UCSD-AML1 (cell line): Measurements from ENCODE around the gene WIZ.
"Not testable (repeated sequence)": the region's sequence is repeated elsewhere in the genome, so short reads cannot be mapped to it uniquely, and the experiment has no call there.

ENCODE experiments used
- DNase-seq: peaks from one replicate; lab custom pipeline; 2025; ENCODE audit not compliant: unreplicated experiment; lab: John Stamatoyannopoulos, UW

WIZ gene, protein sequence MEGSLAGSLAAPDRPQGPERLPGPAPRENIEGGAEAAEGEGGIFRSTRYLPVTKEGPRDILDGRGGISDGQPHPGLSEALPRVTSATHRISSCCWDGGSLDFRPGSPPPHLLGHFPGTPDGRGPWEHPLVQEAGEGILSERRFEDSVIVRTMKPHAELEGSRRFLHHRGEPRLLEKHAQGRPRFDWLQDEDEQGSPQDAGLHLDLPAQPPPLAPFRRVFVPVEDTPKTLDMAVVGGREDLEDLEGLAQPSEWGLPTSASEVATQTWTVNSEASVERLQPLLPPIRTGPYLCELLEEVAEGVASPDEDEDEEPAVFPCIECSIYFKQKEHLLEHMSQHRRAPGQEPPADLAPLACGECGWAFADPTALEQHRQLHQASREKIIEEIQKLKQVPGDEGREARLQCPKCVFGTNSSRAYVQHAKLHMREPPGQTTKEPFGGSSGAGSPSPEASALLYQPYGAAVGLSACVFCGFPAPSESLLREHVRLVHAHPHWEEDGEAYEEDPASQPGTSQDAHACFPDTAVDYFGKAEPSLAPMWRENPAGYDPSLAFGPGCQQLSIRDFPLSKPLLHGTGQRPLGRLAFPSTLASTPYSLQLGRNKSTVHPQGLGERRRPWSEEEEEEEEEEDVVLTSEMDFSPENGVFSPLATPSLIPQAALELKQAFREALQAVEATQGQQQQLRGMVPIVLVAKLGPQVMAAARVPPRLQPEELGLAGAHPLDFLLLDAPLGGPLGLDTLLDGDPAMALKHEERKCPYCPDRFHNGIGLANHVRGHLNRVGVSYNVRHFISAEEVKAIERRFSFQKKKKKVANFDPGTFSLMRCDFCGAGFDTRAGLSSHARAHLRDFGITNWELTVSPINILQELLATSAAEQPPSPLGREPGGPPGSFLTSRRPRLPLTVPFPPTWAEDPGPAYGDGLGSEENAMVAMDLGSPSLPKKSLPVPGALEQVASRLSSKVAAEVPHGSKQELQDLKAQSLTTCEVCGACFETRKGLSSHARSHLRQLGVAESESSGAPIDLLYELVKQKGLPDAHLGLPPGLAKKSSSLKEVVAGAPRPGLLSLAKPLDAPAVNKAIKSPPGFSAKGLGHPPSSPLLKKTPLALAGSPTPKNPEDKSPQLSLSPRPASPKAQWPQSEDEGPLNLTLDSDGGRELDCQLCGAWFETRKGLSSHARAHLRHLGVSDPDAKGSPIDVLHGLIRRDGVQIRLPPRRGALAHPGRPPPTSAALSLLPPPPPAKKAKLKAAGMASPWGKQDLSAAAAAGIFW (N-terminal part only)

DNA sequence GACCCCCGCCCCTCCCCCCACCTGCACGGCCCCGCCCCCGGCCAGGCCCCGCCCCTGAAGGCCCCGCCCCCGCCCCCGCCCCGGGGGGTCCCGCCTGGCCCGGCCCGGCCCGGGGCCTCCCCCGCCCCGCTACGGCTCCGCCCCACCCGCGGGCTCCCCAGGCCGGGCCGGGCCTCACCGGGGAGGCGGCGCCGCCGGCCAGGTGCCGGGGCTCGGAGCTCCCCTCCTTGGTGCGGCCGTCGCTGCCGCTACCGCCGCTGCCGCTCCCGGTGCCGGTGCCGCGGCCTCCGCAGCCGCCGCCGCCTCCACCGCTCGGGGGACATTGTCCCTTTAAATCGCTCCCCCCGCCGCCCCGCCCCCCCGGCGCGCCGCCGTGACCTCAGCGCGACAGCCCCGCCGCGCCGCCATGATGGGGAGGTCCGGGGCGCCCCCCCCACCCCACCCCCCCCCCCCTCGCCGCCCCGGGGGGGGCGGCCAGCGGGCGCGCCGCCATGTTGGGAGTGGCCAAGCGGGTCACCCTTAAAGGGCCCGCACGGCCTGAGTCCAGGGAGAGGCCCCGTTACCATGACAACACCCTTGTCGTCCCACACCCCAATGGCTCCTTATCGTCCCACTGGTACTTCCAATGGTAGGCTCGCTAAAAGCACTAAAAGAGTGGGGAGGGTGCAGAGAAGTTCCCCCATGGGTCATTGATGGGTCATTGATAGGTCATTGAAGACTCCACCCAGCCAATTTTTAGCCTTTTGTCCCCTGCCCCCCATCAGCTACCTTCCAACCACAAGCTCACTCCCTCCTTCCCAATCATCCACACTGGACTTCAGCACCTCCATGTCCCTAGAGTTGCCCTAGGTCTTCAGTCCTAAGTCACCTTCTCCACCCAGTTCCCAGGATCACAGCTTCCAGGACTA lies at the start of gene WIZ:
TSS of gene WIZ (minus strand) at position 337 of the 908 bp plus-strand sequence. CDS start 1,649 bp downstream, outside the sequence.
- DNase-seq = peak; percentile 80

DNA sequence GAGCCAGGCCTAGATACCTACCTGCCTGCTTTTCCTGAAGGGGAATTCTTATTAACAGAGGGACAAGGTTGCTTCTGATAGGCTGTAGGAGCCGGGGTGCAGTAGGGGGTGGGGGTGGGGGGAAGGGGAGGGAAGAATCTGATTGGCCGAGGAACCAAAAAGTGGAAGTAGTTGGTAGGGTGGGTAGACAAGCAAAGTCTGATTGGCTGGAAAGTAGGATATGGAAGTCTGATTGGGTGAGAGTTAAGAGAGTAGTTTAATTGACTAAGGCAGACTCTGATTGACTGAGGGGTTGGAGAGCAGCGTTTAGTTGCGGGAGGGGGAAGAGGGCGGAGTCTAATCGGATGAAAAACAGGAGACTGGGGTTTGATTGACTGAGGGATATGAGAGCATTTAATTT lies 49.2 kb upstream of the WIZ start:
- DNase-seq = no peak

DNA sequence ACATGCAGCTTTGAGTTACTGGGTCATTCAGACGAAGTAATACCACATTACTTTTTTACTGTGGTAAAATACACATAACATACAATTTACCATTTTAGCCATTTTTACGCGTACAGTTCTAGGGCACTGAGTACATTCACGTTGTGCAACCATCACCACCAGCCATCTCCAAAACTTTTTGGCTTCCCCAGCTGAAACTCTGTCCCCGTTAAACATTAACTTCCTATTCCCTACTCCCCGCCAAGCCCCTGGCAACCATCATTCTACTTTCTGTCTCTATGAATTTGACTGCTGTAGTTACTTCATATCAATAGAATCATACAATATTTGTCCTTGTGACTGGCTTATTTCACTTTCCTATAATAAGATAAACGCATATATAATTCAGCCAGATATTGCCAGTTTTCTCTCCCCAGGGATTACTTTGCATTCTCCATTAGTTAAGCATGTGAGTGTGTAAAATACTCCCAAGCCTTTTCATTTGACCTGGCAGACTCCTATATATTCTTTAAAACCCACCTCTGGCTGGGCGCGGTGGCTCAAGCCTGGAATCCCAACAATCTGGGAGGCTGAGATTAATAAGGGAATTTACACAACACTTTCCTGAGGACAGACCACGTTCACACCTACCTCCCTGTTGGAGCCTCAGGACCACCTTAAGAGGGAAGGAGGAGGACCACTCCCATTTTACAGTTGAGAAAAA lies 48.6 kb upstream of the WIZ start:
- DNase-seq = no peak

DNA sequence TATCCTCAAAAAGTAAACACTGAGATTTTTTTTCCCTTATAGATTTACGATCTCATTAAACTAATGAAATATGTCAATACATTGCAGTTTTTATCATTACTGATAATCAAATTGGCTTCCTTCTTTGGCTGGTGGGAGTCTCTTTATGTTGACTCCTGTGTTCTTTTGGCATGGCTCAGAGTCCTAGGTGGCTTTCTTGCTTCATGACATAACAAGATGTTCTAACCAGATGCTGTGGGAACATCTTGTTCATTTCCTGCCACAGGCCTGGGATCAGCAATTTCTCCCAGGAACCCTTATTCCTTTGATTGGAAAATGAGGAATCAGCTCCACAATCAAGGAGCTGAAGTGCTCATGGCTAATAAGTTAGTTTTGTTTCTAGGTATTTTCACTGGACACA lies 45.4 kb upstream of the WIZ start:
- no peak for DNase-seq

DNA sequence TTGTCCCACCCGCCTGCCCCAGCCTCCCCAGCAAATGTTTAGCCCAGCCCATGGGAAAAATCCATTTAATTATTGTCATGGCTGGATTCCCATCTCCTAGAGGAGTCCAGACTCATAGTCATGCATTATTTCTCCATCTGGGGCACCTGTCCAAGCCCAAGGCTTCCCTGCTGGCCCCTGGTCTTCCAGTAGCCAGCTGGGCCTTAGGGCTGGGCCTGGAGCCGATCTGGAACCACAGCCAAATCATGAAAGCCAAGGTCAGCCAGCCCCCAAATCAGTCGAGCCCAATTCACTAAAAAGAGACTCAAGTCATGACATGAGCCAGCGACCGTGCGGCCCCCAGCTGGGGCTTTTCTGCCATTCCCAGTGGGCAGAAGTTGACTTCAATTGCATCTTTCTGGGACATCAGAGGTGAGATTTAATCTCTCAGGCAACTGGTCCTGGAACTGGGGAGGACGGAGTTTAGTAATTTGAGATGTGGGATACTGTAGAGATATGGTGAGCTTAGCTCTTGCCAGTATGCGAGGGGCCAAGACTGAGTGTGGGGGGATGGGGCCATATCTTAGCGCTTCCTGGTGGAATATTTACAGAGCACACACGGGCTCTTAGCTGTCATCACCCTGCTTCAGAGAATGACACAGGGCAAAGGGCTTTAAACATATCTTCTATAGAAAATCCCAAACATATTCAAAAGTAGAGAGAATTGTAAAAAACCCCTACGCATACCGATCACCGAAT lies 38.9 kb upstream of the WIZ start:
- no peak for DNase-seq

DNA sequence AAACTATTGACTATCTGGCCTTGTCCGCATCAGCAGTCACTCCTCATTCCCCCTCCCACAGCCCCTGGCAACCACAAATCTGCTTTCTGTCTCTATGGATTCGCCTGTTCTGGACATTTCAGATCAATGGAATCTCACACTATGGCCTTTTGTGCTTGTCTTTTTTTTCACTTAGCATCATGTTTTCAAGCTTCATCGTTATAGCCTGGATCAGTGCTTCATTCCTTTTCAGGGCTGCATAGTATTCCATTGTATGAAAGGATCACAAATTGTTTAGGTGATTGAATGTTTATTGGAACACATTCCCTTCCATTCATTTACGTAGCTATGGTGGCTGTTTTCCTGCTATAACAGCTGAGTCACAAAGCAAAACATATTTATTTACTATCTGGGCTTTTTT lies 37.3 kb upstream of the WIZ start:
- DNase-seq = no peak

DNA sequence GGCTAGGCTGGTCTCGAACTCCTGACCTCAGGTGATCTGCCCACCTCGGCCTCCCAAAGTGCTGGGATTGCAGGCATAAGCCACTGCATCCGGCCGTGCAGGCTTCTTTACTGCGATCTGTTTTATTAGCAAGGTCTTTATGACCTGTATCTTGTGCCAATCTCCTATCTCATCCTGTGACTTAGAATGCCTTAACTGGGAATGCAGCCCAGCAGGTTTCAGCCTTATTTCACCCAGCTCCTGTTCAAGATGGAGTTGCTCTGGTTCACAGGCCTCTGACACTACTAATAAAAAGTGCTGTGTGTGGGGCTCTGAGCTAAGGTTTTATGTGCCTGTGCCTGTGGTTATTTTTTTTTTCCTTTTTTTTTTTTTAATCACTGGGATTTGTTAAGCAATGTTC lies 36.0 kb upstream of the WIZ start:
- not testable (repeated sequence) for DNase-seq

DNA sequence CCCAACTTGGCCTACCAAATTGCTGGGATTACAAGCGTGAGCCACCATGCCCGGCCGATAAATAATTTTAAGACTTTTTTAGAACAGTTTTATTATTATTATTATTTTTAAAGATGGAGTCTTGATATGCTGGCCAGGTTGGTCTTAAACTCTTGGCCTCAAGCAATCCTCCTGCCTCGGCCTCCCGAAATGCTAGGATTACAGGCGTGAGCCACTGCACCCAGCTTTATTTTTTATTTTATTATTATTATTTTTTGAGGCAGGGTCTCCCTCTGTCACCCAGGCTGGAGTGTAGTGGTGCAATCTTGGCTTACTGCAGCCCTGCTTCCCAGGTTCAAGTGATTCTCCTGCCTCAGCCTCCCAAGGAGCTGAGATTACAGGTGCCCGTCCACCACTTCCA lies 31.2 kb upstream of the WIZ start:
- not testable (repeated sequence) for DNase-seq

DNA sequence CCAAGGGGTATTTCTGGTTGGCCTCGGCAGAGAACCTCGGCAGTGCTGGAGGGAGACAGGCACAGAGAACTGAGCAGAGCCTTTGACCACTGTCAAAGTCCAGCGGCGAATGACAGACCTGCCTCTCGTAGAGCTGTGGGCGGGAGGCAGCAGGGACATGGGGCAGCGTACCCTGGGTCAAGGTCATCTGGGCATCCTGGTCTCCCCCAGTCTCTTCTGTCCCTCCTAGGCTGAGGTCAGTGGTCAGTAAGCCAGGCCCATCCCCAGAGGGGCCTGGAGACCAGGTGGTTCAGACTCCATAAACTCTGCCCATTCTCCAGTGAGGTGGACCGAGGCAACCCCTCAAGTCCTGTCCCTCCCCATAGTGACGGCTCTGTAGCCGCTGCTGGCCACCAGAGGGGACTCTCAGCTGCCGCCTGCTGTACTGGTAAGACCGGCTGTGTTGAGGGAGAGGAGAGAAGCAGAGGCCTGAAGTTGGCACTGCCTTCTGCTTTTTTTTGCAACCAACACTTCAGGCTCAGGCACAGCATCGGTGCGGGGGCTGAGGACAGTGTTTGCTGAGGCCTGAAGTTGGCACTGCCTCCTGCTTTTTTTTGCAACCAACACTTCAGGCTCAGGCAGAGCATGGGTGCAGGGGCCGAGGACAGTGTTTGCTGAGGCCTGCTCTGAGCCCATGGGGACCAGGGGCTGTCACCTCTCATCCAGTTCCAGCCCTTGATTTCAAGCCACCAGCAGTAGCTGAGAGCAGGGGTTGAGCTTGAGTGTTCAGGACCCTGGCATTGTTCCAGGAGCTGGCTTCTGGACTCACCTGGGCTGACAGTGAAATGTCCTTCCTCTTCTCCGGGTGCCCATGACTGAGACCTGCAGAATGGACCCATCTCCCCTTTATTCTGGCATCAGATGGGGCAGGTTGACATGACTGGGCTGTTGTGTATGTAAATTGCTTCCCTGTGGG lies 29.9 kb upstream of the WIZ start, which contains the start of gene PGLYRP2:
TSS of gene PGLYRP2 (minus strand) at position 111 of the 955 bp plus-strand sequence. CDS start 130 bp downstream, outside the sequence.
- peak; percentile 42 for DNase-seq

DNA sequence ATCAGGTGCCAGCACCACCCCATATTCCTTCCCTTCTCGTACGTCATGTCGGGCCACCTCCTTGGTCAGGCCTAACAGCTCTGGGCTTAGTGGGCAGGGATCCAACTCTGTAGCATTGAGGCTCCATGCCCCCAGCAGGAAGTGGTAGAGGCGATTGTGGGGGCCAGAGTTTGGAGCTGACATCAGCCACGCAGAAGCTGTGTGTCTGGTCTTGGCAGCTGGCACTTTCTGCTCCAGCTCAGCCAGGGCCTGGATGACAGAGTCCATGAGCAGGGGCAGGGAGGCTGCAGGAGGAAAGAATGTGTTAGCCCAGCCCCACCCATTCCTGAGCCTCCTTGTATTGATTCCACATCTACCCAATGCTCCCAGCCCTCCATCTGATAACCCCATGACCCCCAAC lies 26.6 kb upstream of the WIZ start:
- no peak for DNase-seq

DNA sequence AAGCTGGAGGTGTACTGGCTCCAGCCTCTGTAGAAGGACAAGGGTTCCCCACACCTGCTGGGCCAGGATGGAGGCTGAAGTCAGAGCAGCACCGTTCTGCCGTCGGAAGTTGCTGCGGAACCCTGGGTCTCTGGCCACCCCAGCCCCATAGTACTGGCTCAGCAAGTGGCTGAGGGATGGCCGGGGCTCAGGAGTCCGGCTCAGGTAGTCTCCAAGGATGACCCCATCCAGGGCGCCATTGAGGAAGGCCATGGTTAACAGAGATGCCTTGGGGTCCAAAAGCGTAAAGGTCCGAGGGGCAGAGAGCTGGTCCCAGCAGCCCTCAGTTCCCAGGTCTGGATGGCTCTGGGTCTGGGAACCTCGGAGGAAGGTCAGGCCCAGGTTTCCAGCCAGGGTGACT lies 25.9 kb upstream of the WIZ start:
- no peak for DNase-seq

DNA sequence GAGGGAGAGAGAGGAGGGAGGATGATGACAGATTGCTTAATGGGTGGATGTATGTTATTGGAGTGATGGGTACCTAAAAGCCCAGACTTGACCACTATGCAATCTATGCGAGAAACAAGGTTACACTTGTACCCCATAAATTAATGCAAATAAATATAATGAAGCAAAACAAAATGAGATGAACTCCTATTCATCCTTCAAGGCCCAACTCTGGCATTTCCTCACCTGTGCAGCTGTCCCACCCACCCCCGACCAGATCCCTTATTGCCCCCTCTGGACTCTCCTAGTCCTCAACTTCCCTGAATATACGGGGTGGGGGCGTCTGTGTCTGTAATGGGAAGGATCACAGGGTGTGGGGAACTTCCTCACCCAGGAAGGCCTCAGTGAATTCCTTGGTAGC lies 25.4 kb upstream of the WIZ start:
- no peak for DNase-seq

DNA sequence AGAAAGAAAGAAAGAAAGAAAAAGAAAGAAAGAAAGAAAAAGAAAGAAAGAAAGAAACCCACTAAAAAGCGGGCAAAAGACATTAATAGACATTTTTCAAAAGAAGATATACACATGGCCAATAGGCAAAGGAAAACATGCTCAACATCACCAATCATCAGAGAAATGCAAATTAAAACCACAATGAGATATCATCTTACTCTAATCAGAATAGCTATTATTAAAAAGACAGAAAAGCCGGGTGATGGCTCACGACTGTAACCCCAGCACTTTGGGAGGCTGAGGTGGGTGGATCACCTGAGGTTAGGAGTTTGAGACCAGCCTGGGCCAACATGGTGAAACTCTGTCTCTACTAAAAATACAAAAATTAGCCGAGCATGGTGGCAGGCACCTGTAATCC lies 24.1 kb upstream of the WIZ start:
- not testable (repeated sequence) for DNase-seq

DNA sequence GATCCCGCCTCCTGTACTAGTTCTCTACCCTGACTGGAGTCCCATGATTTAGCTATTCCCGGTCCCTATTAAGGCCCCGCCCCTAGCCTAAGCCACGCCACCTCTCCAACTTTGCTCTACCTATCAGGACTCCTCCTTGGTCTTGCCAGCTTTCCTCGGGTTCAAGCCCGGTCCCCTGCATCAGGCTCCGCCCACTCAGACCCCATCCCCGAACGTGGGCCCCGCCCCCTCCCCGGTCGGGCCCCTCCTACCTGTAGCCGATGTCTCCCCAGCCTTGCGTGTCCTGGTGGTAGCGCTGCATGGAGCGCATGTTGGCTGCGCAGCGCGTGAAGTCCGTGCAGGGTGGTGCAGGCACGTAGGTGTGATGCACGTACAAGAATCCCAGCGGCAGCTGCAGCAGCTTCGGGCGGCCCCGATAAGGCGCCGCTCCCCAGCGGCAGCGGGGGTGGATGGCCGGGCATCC lies 21.9 kb upstream of the WIZ start:
- no peak for DNase-seq

DNA sequence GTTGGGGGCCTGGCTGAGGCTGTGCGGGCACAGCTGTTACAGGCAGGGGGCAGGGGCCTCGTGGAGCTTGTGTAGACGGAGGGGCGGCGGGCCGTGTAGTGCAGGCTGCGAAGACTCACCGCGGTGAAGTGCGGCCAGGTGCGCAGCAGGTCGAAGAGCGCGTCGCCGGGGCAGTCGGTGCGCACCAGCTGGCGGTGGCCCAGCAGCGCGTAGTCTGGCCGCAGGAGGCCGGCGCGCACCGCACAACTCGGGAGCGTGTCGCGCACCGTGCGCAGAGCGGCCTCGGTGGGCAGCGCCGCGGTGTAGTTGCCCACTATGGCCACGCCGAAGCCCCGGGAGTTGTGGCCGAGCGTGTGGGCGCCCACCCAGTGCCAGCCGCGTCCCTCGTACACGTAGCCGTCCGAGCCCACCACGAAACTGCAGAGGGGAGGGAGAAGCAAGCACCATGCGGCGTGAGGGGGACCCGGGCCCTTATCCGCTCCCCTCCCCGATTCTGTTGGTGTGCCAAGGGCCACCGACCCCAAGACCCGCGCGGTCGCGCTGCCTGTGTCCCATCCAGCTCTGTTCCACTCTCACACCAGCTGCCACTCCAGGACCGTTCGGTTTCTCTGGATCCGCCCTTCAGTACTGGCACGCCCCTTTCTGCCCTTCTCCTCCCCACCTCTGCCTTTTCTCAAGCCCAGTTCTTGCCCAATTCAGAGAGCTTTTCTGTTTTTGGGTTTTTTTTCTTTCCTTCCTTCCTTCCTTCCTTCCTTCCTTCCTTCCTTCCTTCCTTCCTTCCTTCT lies 19.9 kb upstream of the WIZ start:
- DNase-seq = no peak

DNA sequence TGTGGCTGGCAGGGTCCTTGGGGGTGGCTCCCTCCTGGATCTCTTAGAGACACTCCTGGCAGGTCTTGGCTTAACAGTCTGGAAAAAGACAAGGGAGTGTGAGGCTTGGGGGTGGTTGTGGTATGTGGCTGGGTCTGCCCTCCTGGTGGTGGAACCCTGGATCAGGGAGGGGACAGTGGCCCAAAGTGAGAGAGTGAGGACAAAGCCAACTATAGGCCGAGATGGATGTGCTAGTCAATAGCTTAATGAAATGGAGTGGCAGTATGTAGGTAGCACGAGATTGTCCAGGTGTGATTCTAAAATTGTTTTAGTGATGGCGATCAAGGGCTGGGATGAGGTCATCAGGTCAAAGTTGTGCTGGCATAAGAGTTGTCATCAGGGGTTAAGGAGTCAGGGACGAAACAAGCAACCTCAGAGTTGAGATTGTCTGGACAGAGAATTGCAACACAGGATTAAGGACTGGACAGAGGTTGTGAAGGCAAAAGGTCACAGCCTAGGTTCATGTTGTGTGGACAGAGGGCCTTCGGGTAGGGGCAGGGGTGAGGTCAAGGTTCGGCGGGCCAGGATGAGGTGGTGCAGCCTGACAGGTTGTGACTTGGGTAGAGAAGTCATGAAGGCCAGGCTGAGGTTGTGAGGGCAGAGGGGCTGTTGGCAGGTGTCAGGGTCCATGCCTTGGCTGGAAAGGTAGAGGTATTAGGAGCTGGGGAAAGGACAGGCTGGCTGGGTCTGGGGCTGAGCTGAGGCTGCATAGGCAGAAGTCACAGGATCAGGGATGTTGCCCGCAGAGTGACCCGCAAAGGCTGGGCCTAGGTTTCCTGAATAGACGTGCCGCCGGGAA lies 19.1 kb upstream of the WIZ start:
- peak; percentile 26 for DNase-seq
